Memory B cell (primary cell): ENCODE results near the gene CFAP54.

Source experiments
- ATAC-seq: fragments of 150-1000 bp; cut with Tn5 transposase; 2 replicates; pipeline ENCODE4 v1.10.0; 2021; ENCODE audit warnings: low read depth, mild to moderate bottlenecking, moderate library complexity
- DNase-seq, 2 donors: peaks; one replicate each; pipeline ENCODE4 v3.0.0; 2022; ENCODE audit warnings: low spot score in 2 of 2
- H3K27ac Mint-ChIP-seq: one replicate; pipeline ENCODE4 v1.8.0; 2022; ENCODE audit warnings: mild to moderate bottlenecking, moderate library complexity, mixed read lengths
- H3K27me3 Mint-ChIP-seq: one replicate; pipeline ENCODE4 v1.8.0; 2022; ENCODE audit warnings: mixed read lengths
- H3K36me3 Mint-ChIP-seq: one replicate; pipeline ENCODE4 v1.8.0; 2022; ENCODE audit warnings: mild to moderate bottlenecking, mixed read lengths
- H3K4me1 Mint-ChIP-seq: one replicate; pipeline ENCODE4 v1.8.0; 2022; ENCODE audit warnings: mixed read lengths
- H3K4me3 Mint-ChIP-seq: one replicate; pipeline ENCODE4 v1.8.0; 2022; ENCODE audit warnings: mild to moderate bottlenecking, moderate library complexity, mixed read lengths
- H3K9me3 Mint-ChIP-seq: one replicate; pipeline ENCODE4 v1.8.0; 2022; ENCODE audit warnings: mixed read lengths

The CFAP54 gene

DNA sequence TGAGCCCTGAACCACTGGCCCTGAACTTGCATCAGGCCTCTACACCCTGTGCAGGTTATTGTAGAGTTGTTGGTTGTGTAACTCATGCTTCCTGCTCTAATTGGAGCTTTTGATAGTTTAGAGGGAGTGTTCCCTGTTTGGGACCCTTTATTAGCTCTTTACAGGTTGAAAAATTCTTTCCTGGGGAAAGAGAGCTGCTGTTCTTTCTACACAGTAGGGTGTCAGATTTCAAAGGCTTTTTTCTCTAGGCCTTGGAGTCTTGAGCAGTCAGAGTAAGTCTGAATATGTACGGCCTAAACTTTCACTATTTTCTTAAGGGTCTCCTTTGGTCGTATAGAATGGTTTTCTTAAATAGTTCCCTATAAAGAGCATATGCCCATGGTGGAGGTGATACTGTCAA is 356.9 kb downstream of the CFAP54 start:
- DNase-seq (no peak), ATAC-seq (no peak)
- H3K27ac Mint-ChIP-seq: no peak overlapping the region
- peaks cover 4% of the 10 kb centered on the region for H3K27me3 Mint-ChIP-seq
- H3K9me3 Mint-ChIP-seq: no peaks in the 10 kb centered on the region
- H3K36me3 Mint-ChIP-seq: no peaks in the 10 kb centered on the region
- no peak overlapping the region for H3K4me3 Mint-ChIP-seq
- H3K4me1 Mint-ChIP-seq: no peaks in the 10 kb centered on the region

DNA sequence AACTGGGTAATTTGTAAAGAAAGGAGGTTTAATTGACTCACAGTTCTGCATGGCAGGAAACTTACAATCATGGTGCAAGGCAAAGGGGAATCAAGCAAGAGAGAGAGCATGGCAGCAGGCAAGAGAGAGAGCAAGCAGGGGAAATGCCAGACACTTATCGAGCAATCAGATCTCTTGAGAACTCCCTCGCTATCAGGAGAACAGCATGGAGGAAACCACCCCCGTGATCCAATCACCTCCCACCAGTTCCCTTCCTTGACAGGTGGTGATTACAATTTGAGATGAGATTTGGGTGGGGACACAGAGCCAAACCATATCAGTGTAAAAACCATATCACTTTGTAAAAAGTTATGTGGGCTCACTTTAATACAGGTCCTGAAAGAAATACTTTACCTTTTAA is 361.3 kb downstream of the CFAP54 start:
- Mint-ChIP-seq H3K9me3 (no peaks in the 10 kb centered on the region), H3K27me3 (peaks cover 4% of the 10 kb centered on the region), H3K27ac (no peak overlapping the region), H3K4me3 (no peak overlapping the region), H3K4me1 (no peaks in the 10 kb centered on the region), H3K36me3 (no peaks in the 10 kb centered on the region)
- no peak for DNase-seq
- no peak for ATAC-seq

DNA sequence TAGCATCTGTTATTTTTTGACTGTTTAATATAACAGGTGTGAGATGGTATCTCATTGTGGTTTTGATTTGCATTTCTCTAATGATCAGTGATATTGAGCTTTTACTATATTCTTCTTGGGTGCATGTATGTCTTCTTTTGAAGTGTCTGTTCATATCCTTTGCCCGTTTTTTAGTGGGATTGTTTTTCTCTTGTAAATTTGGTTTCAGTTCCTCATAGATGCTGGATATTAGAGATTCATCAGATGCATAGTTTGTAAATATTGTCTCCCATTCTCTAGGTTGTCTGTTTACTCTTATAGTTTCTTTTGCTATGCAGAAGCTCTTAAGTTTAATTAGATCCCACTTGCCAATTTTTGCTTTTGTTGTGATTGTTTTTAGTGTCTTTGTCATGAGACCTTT is 368.8 kb downstream of the CFAP54 start:
- Mint-ChIP-seq H3K36me3 (peaks cover 4% of the 10 kb centered on the region), H3K9me3 (peaks cover 13% of the 10 kb centered on the region), H3K27me3 (peaks cover 5% of the 10 kb centered on the region), H3K27ac (no peak overlapping the region), H3K4me1 (no peaks in the 10 kb centered on the region), H3K4me3 (no peak overlapping the region)
- ATAC-seq (no peak), DNase-seq (no peak)

DNA sequence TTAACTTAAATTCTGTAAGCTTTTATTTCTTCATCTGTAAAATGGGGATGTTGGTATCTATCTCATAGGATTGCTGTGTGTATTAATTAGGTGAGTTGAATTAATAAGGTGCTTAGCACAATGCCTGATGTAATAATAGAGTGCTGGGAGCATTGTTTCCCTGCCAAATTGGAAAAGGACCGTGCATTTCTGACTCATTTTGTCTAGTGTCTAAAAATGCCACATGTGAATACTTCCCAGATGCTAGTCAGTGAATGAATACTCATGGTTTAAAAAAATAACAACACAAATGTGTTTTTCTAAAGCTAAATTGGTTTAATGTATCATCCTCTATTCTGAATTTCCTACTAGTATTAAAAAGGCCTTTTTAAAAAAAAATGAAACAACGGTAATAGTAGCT is 372.3 kb downstream of the CFAP54 start:
- no peak overlapping the region for H3K4me3 Mint-ChIP-seq
- H3K9me3 Mint-ChIP-seq: peaks cover 12% of the 10 kb centered on the region
- no peak for DNase-seq
- ATAC-seq: no peak
- no peak overlapping the region for H3K27ac Mint-ChIP-seq
- H3K36me3 Mint-ChIP-seq: peaks cover 4% of the 10 kb centered on the region
- peaks cover 8% of the 10 kb centered on the region for H3K27me3 Mint-ChIP-seq
- H3K4me1 Mint-ChIP-seq: no peaks in the 10 kb centered on the region

- DNase-seq (no peak), ATAC-seq (no peak)
- Mint-ChIP-seq H3K9me3 (peaks cover 9% of the 10 kb centered on the region), H3K27ac (no peak overlapping the region), H3K27me3 (peaks cover 8% of the 10 kb centered on the region), H3K36me3 (peaks cover 4% of the 10 kb centered on the region), H3K4me1 (no peaks in the 10 kb centered on the region), H3K4me3 (no peak overlapping the region)
These were observed 372.9 kb downstream of the CFAP54 start for GRCh38 chr12:96862326-96862725.

DNA sequence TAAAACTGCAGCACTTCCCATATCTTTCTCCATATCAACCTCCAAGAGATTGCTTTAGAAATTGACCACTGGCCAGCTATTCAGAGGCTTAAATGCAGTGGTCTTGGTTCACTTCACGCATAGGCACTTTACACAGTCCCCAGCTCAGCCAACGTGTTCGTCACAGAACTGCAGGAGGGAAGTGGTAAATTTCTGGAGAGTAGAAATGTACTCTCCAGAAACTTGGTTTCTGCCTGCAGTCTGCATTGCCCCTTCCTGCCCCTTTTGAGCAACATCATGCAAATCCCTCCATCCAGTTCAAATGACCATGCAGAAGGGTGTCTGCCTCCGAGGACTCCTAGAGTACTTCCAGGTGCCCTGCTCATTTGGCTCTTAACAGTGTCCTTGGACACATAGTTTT is 375.0 kb downstream of the CFAP54 start:
- H3K36me3 Mint-ChIP-seq: no peaks in the 10 kb centered on the region
- H3K4me3 Mint-ChIP-seq: no peak overlapping the region
- H3K4me1 Mint-ChIP-seq: no peaks in the 10 kb centered on the region
- no peak for DNase-seq
- H3K27me3 Mint-ChIP-seq: peaks cover 8% of the 10 kb centered on the region
- H3K9me3 Mint-ChIP-seq: no peaks in the 10 kb centered on the region
- no peak for ATAC-seq
- no peak overlapping the region for H3K27ac Mint-ChIP-seq

- Mint-ChIP-seq H3K27ac (no peak overlapping the region), H3K36me3 (no peaks in the 10 kb centered on the region), H3K4me3 (no peak overlapping the region), H3K9me3 (no peaks in the 10 kb centered on the region), H3K27me3 (peaks cover 5% of the 10 kb centered on the region), H3K4me1 (no peaks in the 10 kb centered on the region)
- ATAC-seq (no peak), DNase-seq (no peak)
These were observed 377.6 kb downstream of the CFAP54 start for GRCh38 chr12:96866801-96867590.

- no peak overlapping the region for H3K27ac Mint-ChIP-seq
- no peaks in the 10 kb centered on the region for H3K9me3 Mint-ChIP-seq
- H3K27me3 Mint-ChIP-seq: peaks cover 3% of the 10 kb centered on the region
- DNase-seq (no peak), ATAC-seq (no peak)
- no peaks in the 10 kb centered on the region for H3K4me1 Mint-ChIP-seq
- H3K36me3 Mint-ChIP-seq: no peaks in the 10 kb centered on the region
- H3K4me3 Mint-ChIP-seq: no peak overlapping the region
These were observed 381.6 kb downstream of the CFAP54 start for GRCh38 chr12:96870946-96871345.

GRCh38 chr12:96872961-96873360 is 383.6 kb downstream of the CFAP54 start:
- no peak for DNase-seq
- Mint-ChIP-seq H3K9me3 (no peaks in the 10 kb centered on the region), H3K36me3 (no peaks in the 10 kb centered on the region), H3K4me1 (no peaks in the 10 kb centered on the region), H3K4me3 (no peak overlapping the region), H3K27ac (no peak overlapping the region), H3K27me3 (peaks cover 4% of the 10 kb centered on the region)
- no peak for ATAC-seq

- Mint-ChIP-seq H3K36me3 (no peaks in the 10 kb centered on the region), H3K4me1 (no peaks in the 10 kb centered on the region), H3K27ac (no peak overlapping the region), H3K9me3 (no peaks in the 10 kb centered on the region), H3K27me3 (peaks cover 7% of the 10 kb centered on the region), H3K4me3 (no peak overlapping the region)
- DNase-seq (no peak), ATAC-seq (no peak)
These were observed 384.8 kb downstream of the CFAP54 start for GRCh38 chr12:96874211-96874610.

GRCh38 chr12:96876966-96877365 is 387.6 kb downstream of the CFAP54 start:
- no peak overlapping the region for H3K4me3 Mint-ChIP-seq
- no peaks in the 10 kb centered on the region for H3K36me3 Mint-ChIP-seq
- ATAC-seq (no peak), DNase-seq (no peak)
- H3K4me1 Mint-ChIP-seq: no peaks in the 10 kb centered on the region
- H3K9me3 Mint-ChIP-seq: peaks cover 1% of the 10 kb centered on the region
- peaks cover 8% of the 10 kb centered on the region for H3K27me3 Mint-ChIP-seq
- H3K27ac Mint-ChIP-seq: no peak overlapping the region

DNA sequence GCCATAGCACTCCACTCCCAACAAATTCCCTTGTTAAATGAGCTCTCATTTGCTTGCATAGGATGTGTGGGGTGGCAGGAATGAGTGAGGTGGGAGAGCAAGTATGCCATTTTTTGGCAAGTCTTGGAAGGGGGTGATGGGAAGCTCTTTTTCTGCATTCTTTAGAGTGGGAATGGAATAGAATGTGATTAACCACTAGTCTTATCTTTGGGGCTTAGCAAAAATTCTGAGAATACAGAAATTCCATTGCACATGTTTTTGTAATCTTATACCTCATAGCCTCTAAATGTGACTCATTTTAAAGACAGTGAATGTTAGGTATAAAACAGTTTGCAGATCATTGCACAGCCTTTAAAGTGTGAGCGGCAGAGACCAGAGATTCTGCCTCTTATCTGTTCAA is 389.3 kb downstream of the CFAP54 start:
- Mint-ChIP-seq H3K27ac (no peak overlapping the region), H3K4me1 (no peaks in the 10 kb centered on the region)

DNA sequence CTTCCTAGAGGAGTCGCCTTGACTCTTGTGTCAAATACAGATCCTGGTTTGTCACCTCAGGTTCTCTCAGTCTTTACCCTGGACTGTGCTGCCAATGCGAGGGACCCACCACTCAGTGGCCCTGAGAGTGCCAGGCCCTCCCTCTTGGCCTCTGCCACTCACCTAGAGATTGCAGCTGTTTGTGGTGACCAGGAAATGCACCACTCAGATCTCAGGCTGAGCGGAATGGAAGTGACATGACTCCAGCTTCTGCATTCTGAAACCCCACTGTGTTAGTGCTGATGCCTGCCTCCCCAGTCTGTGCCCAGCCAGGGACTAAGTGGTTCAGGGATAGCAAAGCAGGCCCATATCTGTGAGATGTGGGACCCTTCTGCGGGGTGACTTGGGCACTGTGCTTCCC is 389.9 kb downstream of the CFAP54 start:
- Mint-ChIP-seq H3K27me3 (peaks cover 8% of the 10 kb centered on the region), H3K9me3 (peaks cover 2% of the 10 kb centered on the region), H3K27ac (no peak overlapping the region), H3K4me1 (no peaks in the 10 kb centered on the region), H3K36me3 (no peaks in the 10 kb centered on the region), H3K4me3 (no peak overlapping the region)
- no peak for DNase-seq
- no peak for ATAC-seq

More for the DNA sequence above, 389.3 kb downstream of the CFAP54 start:
- Mint-ChIP-seq H3K9me3 (peaks cover 2% of the 10 kb centered on the region), H3K4me3 (no peak overlapping the region), H3K36me3 (no peaks in the 10 kb centered on the region), H3K27me3 (peaks cover 8% of the 10 kb centered on the region)
- DNase-seq (no peak), ATAC-seq (no peak)

GRCh38 chr12:96880220-96880619 is 390.8 kb downstream of the CFAP54 start:
- DNase-seq (no peak), ATAC-seq (no peak)
- Mint-ChIP-seq H3K27ac (no peak overlapping the region), H3K27me3 (peaks cover 8% of the 10 kb centered on the region), H3K36me3 (no peaks in the 10 kb centered on the region), H3K9me3 (peaks cover 2% of the 10 kb centered on the region), H3K4me1 (no peaks in the 10 kb centered on the region), H3K4me3 (no peak overlapping the region)

DNA sequence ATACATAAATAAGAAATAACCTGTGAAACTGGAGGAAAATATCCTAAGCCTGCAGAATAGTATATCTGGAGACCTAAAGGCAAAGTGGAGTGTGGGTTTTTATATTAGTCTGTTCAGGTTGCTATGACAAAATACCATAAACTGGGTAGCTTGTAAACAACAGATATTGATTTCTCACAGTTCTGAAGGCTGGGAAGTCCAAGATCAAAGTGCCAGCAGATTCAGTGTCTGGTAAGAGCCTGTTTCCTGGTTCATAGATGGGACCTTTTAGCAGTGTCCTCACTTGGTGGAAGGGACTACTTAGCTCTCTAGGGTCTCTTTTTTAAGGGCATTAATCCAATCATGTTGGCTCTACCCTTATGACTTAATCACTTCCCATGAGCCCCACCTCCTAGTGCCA is 392.2 kb downstream of the CFAP54 start:
- Mint-ChIP-seq H3K27me3 (peaks cover 7% of the 10 kb centered on the region), H3K27ac (no peak overlapping the region), H3K4me1 (no peaks in the 10 kb centered on the region), H3K9me3 (peaks cover 2% of the 10 kb centered on the region), H3K36me3 (no peaks in the 10 kb centered on the region), H3K4me3 (no peak overlapping the region)
- no peak for ATAC-seq
- DNase-seq: no peak
